GM12878 (cell line): ENCODE results near the gene HOXB3. TPM values are rescaled to one million over a fixed set of nuclear protein-coding genes. Genes with fewer than 3 reads are reported as not detected.

ENCODE experiments used
- ATF3 ChIP-seq: IDR thresholded peaks from 2 replicates; pipeline ENCODE4 v1.6.1; 2011; ENCODE audit warnings: low read depth, mild to moderate bottlenecking, low read length, moderate library complexity, borderline replicate concordance; ENCODE audit errors: extremely low read depth
- BACH1 ChIP-seq: fragments of 450-650 bp; IDR thresholded peaks from 2 replicates; pipeline ENCODE4 v1.6.1; 2017; ENCODE audit warnings: mild to moderate bottlenecking, borderline replicate concordance
- BHLHE40 ChIP-seq, 2 experiments: fragments of 450-650 bp in 1 of 2; IDR thresholded peaks; 2 replicates each; pipeline ENCODE4 v1.6.1; 2011 to 2017; ENCODE audit warnings: low read depth in 2 of 2, borderline replicate concordance in 1 of 2, improper control_type of control experiment in 1 of 2, low read length in 1 of 2, mild to moderate bottlenecking in 1 of 2
- CHD1 ChIP-seq: IDR thresholded peaks from 2 replicates; pipeline ENCODE4 v1.6.1; 2012; ENCODE audit warnings: low read depth, low read length, improper control_type of control experiment
- E2F4 ChIP-seq: IDR thresholded peaks from 2 replicates; pipeline ENCODE4 v1.6.1; 2012; ENCODE audit warnings: low read depth, low read length, improper control_type of control experiment
- E4F1 ChIP-seq: fragments of 450-650 bp; IDR thresholded peaks from 2 replicates; pipeline ENCODE4 v1.6.1; 2018; ENCODE audit warnings: borderline replicate concordance, mild to moderate bottlenecking; ENCODE audit not compliant: partially characterized antibody
- ETV6 ChIP-seq, 2 experiments: fragments of 450-650 bp in 1 of 2; IDR thresholded peaks in 1 of 2; conservative IDR thresholded peaks in 1 of 2; 2 replicates each; pipeline ENCODE4 v1.6.1; 2014; ENCODE audit warnings: antibody characterized with exemption in 1 of 2, borderline replicate concordance in 1 of 2, low read depth in 1 of 2, mild to moderate bottlenecking in 1 of 2, moderate library complexity in 1 of 2
- FOXK2 ChIP-seq: fragments of 450-650 bp; IDR thresholded peaks from 2 replicates; pipeline ENCODE4 v1.6.1; 2017; ENCODE audit warnings: mild to moderate bottlenecking, moderate library complexity
- IKZF1 ChIP-seq: fragments of 450-650 bp; conservative IDR thresholded peaks from 2 replicates; pipeline ENCODE4 v1.6.1; 2017; ENCODE audit warnings: antibody characterized with exemption, mild to moderate bottlenecking
- IKZF2 ChIP-seq, 2 experiments: fragments of 450-650 bp; IDR thresholded peaks; 2 replicates each; pipeline ENCODE4 v1.6.1; 2017; ENCODE audit warnings: mild to moderate bottlenecking in 2 of 2, moderate library complexity in 2 of 2
- IRF4 ChIP-seq: IDR thresholded peaks from 2 replicates; pipeline ENCODE4 v1.6.1; 2011; ENCODE audit warnings: low read depth, low read length
- KDM1A ChIP-seq: fragments of 200-600 bp; sonication (generic); IDR thresholded peaks from 2 replicates; pipeline ENCODE4 v1.6.1; 2016; ENCODE audit warnings: borderline replicate concordance
- MEF2A ChIP-seq: IDR thresholded peaks from 2 replicates; pipeline ENCODE4 v1.6.1; 2011; ENCODE audit warnings: low read depth, mild to moderate bottlenecking, low read length, moderate library complexity; ENCODE audit not compliant: insufficient read depth
- MTA3 ChIP-seq: IDR thresholded peaks from 2 replicates; pipeline ENCODE4 v1.6.1; 2012; ENCODE audit warnings: low read length, inconsistent platforms, borderline replicate concordance
- MYC ChIP-seq: IDR thresholded peaks from 2 replicates; pipeline ENCODE4 v1.6.1; 2011; ENCODE audit warnings: mild to moderate bottlenecking, low read length, moderate library complexity, inconsistent platforms; ENCODE audit not compliant: insufficient read depth, insufficient replicate concordance, insufficient read length, severe bottlenecking
- NFYB ChIP-seq: IDR thresholded peaks from 2 replicates; pipeline ENCODE4 v1.6.1; 2011; ENCODE audit warnings: low read depth, mild to moderate bottlenecking, low read length, improper control_type of control experiment, moderate library complexity; ENCODE audit not compliant: insufficient read depth
- NR2F1 ChIP-seq: fragments of 450-650 bp; conservative IDR thresholded peaks from 2 replicates; pipeline ENCODE4 v1.6.1; 2017; ENCODE audit warnings: mild to moderate bottlenecking
- PAX5 ChIP-seq: IDR thresholded peaks from 2 replicates; pipeline ENCODE4 v1.6.1; 2011; ENCODE audit warnings: low read depth, low read length, borderline replicate concordance
- PAX8 ChIP-seq: fragments of 450-650 bp; IDR thresholded peaks from 2 replicates; pipeline ENCODE4 v1.6.1; 2017; ENCODE audit warnings: mild to moderate bottlenecking, moderate library complexity
- POLR2A ChIP-seq: IDR thresholded peaks from 2 replicates; pipeline ENCODE4 v1.6.1; 2011; ENCODE audit warnings: low read depth, mild to moderate bottlenecking, low read length
- POLR2AphosphoS5 ChIP-seq: IDR thresholded peaks from 2 replicates; pipeline ENCODE4 v1.6.1; 2011; ENCODE audit warnings: mild to moderate bottlenecking, low read length, inconsistent platforms
- SIX5 ChIP-seq: IDR thresholded peaks from 2 replicates; pipeline ENCODE4 v1.6.1; 2011; ENCODE audit warnings: mild to moderate bottlenecking, low read depth, low read length, moderate library complexity; ENCODE audit not compliant: severe bottlenecking
- SREBF2 ChIP-seq: IDR thresholded peaks from 2 replicates; pipeline ENCODE4 v1.6.1; 2012; ENCODE audit warnings: mild to moderate bottlenecking, low read length
- TARDBP ChIP-seq: IDR thresholded peaks from 2 replicates; pipeline ENCODE4 v1.6.1; 2016; ENCODE audit warnings: borderline replicate concordance
- TCF12 ChIP-seq: IDR thresholded peaks from 2 replicates; pipeline ENCODE4 v1.6.1; 2011; ENCODE audit warnings: low read depth, mild to moderate bottlenecking, low read length
- ZNF24 ChIP-seq: fragments of 450-650 bp; IDR thresholded peaks from 2 replicates; pipeline ENCODE4 v1.6.1; 2017; ENCODE audit warnings: antibody characterized with exemption, mild to moderate bottlenecking
- ZZZ3 ChIP-seq: IDR thresholded peaks from 2 replicates; pipeline ENCODE4 v1.6.1; 2011; ENCODE audit warnings: low read depth; ENCODE audit not compliant: control insufficient read depth, insufficient read length
- polyA plus RNA-seq, 11 experiments: library from polyadenylated mRNA; depleted of rRNA in 4 of 11; unstranded in 6 of 11; stranded (reverse) in 5 of 11; fragments of >200 nt; fragmentation: Nextera tagmentation in 4 of 11; fragmentation: Illumina TruSeq in 1 of 11; extraction: Ambion mirVana in 4 of 11; extraction: Trizol in 1 of 11; gene quantifications; 1 replicate in 1 of 11; 2 replicates in 10 of 11; pipeline versions ENCODE4 v1.2.1 to v1.2.3, GENCODE V29; 2011 to 2016; ENCODE audit warnings: inconsistent platforms in 2 of 11, missing spikeins in 2 of 11, low read depth in 1 of 11
- total RNA-seq, 4 experiments: library from RNA; depleted of rRNA in 3 of 4; stranded (reverse); fragments of >200 nt in 3 of 4; fragmentation: Illumina TruSeq in 1 of 4; extraction: Trizol in 1 of 4; gene quantifications; 2 replicates each; pipeline versions ENCODE4 v1.2.1 to v1.2.3, GENCODE V29; 2013 to 2021

HOXB3 gene
- total and polyA plus RNA-seq, 10 of the 15 experiments (the other 5 are each of a cell fraction or from before 2014, with no cell fraction given): 0.19 to 7.7 (median 2.9) TPM

- TF ChIP-seq E4F1 (no peak), BHLHE40 (IDR thresholded peaks at IDR 0.05; ENCODE audit: borderline replicate concordance in 1 of 2, low read depth in 2 of 2, low read length in 1 of 2) (0 out of 4 replicates have a peak, but pooled peaks of 1 of the 2 experiments have one; percentile 13), MEF2A (peak; percentile 84), TARDBP (no peak), POLR2AphosphoS5 (no peak), MYC (no peak), FOXK2 (no peak), ETV6 (conservative IDR thresholded peaks at IDR 0.05 in 1 of 2, IDR thresholded peaks at IDR 0.05 in 1 of 2; ENCODE audit: borderline replicate concordance in 1 of 2, low read depth in 1 of 2) (no peak), POLR2A (no peak), PAX8 (no peak), SIX5 (no peak), NR2F1 (no peak), E2F4 (no peak), ZZZ3 (no peak), SREBF2 (no peak), CHD1 (no peak), IKZF1 (0 out of 2 replicates have a peak, but pooled peaks have one; percentile 21), NFYB (no peak), ZNF24 (no peak; the same call in 1 of the 2 replicates), KDM1A (no peak), BACH1 (no peak), TCF12 (peak; percentile 57; the same call in 1 of the 2 replicates), MTA3 (no peak), ATF3 (no peak), IRF4 (peak; percentile 89), PAX5 (no peak), IKZF2 (IDR thresholded peaks at IDR 0.05) (peak in 1 of 2 experiments; percentile 83; a peak in 3 of 4 replicates)
These were observed 79.1 kb downstream of the HOXB3 start (continued) for GRCh38 chr17:48510761-48511604.
